Mesendoderm (in vitro differentiated cells): Measurements from ENCODE around the gene AKAP6.

Experiments used
- DNase-seq: peaks from one replicate; pipeline ENCODE4 v3.0.0; 2013
- H2AK5ac ChIP-seq: 2 replicates; pipeline ENCODE4 v1.6.1; 2013; ENCODE audit warnings: low read length, inconsistent platforms
- H2BK120ac ChIP-seq: 2 replicates; pipeline ENCODE4 v1.6.1; 2013; ENCODE audit warnings: low read depth, mild to moderate bottlenecking, low read length, moderate library complexity, mixed read lengths
- H2BK15ac ChIP-seq: replicated peaks from 2 replicates; pipeline ENCODE4 v1.6.1; 2013; ENCODE audit warnings: low read depth, mild to moderate bottlenecking, moderate library complexity
- H2BK5ac ChIP-seq: 2 replicates; pipeline ENCODE4 v1.6.1; 2013; ENCODE audit warnings: low read length, inconsistent platforms
- H3K18ac ChIP-seq: 2 replicates; pipeline ENCODE4 v1.6.1; 2013; ENCODE audit warnings: mild to moderate bottlenecking, low read length, mixed read lengths
- H3K23ac ChIP-seq: one replicate; pipeline ENCODE4 v1.6.1; 2013; ENCODE audit warnings: low read length
- H3K27ac ChIP-seq: 2 replicates; pipeline ENCODE4 v1.5.1; 2013; ENCODE audit warnings: low read depth, mild to moderate bottlenecking, inconsistent platforms, low read length, moderate library complexity
- H3K27me3 ChIP-seq: 2 replicates; pipeline ENCODE4 v1.6.1; 2013; ENCODE audit warnings: low read length, control low read depth, mild to moderate bottlenecking, inconsistent platforms; ENCODE audit not compliant: insufficient read depth, poor library complexity
- H3K36me3 ChIP-seq: 2 replicates; pipeline ENCODE4 v1.6.1; 2013; ENCODE audit warnings: low read length, inconsistent platforms; ENCODE audit not compliant: control insufficient read depth, insufficient read depth
- H3K4ac ChIP-seq: one replicate; pipeline ENCODE4 v1.6.1; 2013; ENCODE audit warnings: low read depth, mild to moderate bottlenecking, low read length, moderate library complexity
- H3K4me1 ChIP-seq: 2 replicates; pipeline ENCODE4 v1.6.1; 2013; ENCODE audit warnings: low read depth, low read length, inconsistent platforms; ENCODE audit not compliant: control insufficient read depth
- H3K4me2 ChIP-seq: 2 replicates; pipeline ENCODE4 v1.6.1; 2013; ENCODE audit warnings: low read length
- H3K4me3 ChIP-seq: 2 replicates; pipeline ENCODE4 v1.5.1; 2013; ENCODE audit warnings: mild to moderate bottlenecking, low read length
- H3K56ac ChIP-seq: one replicate; pipeline ENCODE4 v1.6.1; 2013; ENCODE audit warnings: low read length
- H3K79me1 ChIP-seq: 2 replicates; pipeline ENCODE4 v1.6.1; 2013; ENCODE audit warnings: low read length, inconsistent platforms
- H3K79me2 ChIP-seq: 2 replicates; pipeline ENCODE4 v1.6.1; 2013; ENCODE audit warnings: mild to moderate bottlenecking, low read length; ENCODE audit not compliant: control insufficient read depth, insufficient read depth
- H3K9ac ChIP-seq: 2 replicates; pipeline ENCODE4 v1.6.1; 2013; ENCODE audit warnings: low read length, inconsistent platforms
- H4K5ac ChIP-seq: one replicate; pipeline ENCODE4 v1.6.1; 2013; ENCODE audit warnings: low read length
- H4K8ac ChIP-seq: one replicate; pipeline ENCODE4 v1.6.1; 2013; ENCODE audit warnings: low read depth, mild to moderate bottlenecking, control low read depth, low read length, moderate library complexity
- WGBS: extraction: QIAGEN DNeasy Blood & Tissue Kit; methylation state at CpG from one replicate; pipeline ENCODE4 v1.1.7; 2013; ENCODE audit warnings: low lambda C conversion rate, missing lambda C conversion rate; ENCODE audit not compliant: insufficient coverage; ENCODE audit errors: extremely low coverage; 5-methylcytosine and 5-hydroxymethylcytosine counted together

The AKAP6 gene

DNA sequence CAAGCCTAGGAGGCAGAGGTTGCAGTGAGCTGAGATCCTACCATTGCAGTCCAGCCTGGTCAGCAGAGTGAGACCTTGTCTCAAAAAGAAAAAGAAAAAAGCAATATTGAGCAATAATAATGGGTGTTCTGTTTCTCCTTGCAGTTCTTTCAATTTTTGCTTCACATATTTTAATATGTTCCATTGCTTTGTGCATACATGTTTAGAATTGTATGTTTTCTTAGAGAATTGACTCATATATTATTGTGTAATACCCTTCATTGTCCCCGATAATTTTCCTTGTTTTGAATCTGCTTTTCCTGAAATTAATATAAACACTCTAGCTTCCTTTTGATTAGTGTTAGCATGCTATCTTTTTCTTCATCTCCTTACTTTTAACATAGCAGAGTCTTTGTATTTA is 471.2 kb downstream of the AKAP6 start:
- Histone ChIP-seq H3K4me3 (no peak overlapping the region), H3K18ac (no peak overlapping the region), H4K8ac (no peak overlapping the region), H2BK120ac (no peak overlapping the region), H2BK15ac (no peak overlapping the region), H3K27me3 (no peaks in the 10 kb centered on the region), H3K4ac (no peak overlapping the region), H4K5ac (no peak overlapping the region), H3K4me1 (no peaks in the 10 kb centered on the region), H3K79me1 (no peaks in the 10 kb centered on the region), H3K23ac (no peak overlapping the region), H2BK5ac (no peak overlapping the region), H3K9ac (no peak overlapping the region), H3K27ac (no peak overlapping the region), H3K36me3 (no peaks in the 10 kb centered on the region), H2AK5ac (no peak overlapping the region), H3K56ac (no peak overlapping the region), H3K4me2 (no peak overlapping the region), H3K79me2 (no peaks in the 10 kb centered on the region)
- DNase-seq, result no peak
- whole genome bisulfite sequencing, result no CpG with 5 or more reads among the region's 1 CpG

DNA sequence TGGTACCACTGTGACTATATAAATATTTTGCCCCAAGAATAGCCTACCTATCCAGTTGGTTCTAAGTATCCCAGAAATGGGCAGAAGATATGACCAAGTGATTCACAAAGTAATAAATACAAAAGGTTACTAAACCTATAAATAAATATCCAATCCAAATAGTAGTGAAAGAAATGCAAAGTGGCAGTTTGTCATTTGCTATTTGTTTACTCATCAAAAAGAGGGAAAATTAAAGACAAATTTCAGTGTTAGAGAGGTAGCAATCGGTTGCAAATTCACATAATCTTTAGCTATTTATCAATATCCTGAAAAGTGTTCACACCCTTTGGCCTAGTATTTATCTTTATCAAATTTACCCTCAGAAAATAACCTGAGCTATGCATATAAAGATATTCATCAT is 473.2 kb downstream of the AKAP6 start:
- Histone ChIP-seq H3K79me1 (no peaks in the 10 kb centered on the region), H3K4me2 (no peak overlapping the region), H4K5ac (no peak overlapping the region), H2BK5ac (no peak overlapping the region), H3K4ac (no peak overlapping the region), H2AK5ac (no peak overlapping the region), H3K18ac (no peak overlapping the region), H3K79me2 (no peaks in the 10 kb centered on the region), H3K27me3 (no peaks in the 10 kb centered on the region), H2BK120ac (no peak overlapping the region), H3K4me1 (no peaks in the 10 kb centered on the region), H3K23ac (no peak overlapping the region), H3K27ac (no peak overlapping the region), H3K56ac (no peak overlapping the region), H3K36me3 (no peaks in the 10 kb centered on the region), H3K9ac (no peak overlapping the region), H3K4me3 (no peak overlapping the region), H2BK15ac (no peak overlapping the region), H4K8ac (no peak overlapping the region)
- WGBS, result no CpG with 5 or more reads among the region's 1 CpG
- no peak for DNase-seq

DNA sequence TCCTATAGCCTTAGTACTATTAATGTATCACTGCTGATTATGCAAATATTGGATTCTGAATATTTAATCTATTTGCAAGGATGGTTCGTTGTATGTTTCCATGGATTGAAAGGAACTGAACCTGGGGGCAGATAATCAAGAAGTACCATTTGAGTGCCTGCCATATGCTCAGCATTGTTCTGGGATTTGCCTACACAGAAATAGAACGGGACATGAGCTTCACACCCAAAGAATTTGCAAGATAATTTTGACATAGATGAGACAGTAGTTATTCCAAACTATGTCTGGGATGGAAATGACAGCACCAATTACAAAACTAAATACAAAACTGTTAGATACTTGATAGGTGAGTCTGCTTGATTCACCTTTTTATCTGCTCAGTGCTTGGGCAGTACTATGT is 476.9 kb downstream of the AKAP6 start:
- Histone ChIP-seq H3K79me1 (no peaks in the 10 kb centered on the region), H3K79me2 (no peaks in the 10 kb centered on the region), H3K4ac (no peak overlapping the region), H2AK5ac (no peak overlapping the region), H3K27ac (no peak overlapping the region), H3K27me3 (no peaks in the 10 kb centered on the region), H3K4me2 (no peak overlapping the region), H4K8ac (no peak overlapping the region), H2BK5ac (no peak overlapping the region), H2BK120ac (no peak overlapping the region), H3K4me3 (no peak overlapping the region), H3K23ac (no peak overlapping the region), H4K5ac (no peak overlapping the region), H3K18ac (no peak overlapping the region), H2BK15ac (no peak overlapping the region), H3K56ac (no peak overlapping the region), H3K36me3 (no peaks in the 10 kb centered on the region), H3K4me1 (no peaks in the 10 kb centered on the region), H3K9ac (no peak overlapping the region)
- WGBS, result no CpG with 5 or more reads among the region's 2 CpGs
- DNase-seq, result no peak

DNA sequence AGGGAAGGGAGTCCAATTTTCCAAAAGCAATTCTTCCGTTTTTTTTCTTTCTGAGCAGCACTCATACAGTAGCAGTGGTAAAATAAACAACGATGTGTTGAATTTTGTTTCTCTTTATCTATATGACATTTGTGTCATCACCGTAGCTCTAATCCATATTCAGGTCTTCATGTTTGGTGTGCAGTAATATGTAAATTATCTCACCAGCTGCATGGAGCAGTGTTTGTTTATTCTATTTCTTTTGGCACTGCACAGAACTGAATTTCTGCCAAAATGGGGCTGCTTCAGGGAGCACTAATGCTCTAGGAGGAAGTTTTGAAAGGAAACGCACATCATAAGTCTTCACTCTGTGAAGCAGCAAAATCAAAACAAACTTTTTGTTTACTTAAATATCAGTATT is 479.5 kb downstream of the AKAP6 start:
- DNase-seq, result no peak
- no peak overlapping the region for H2BK120ac ChIP-seq

DNA sequence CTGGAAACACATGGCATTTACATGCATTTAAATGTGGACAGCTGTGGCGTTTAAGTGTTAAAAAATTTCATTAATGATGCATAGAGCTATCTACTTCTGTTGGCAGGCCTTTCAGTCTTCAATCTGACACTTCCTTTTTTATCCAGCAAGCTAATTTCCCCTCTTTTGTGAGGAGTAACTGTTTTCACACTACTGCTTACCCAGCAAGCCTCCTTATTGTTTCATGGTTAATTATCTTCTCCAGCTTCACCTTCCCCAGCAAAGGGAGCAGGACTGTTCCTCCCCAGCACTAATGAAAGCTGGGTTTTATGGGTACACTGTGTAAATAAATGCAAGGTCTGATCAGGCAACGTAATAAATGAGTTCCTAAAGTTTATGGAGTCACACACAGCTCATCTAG is 480.2 kb downstream of the AKAP6 start:
- Histone ChIP-seq H2BK5ac (no peak overlapping the region), H3K79me1 (no peaks in the 10 kb centered on the region), H3K27me3 (no peaks in the 10 kb centered on the region), H3K27ac (no peak overlapping the region), H3K36me3 (no peaks in the 10 kb centered on the region), H3K4me1 (no peaks in the 10 kb centered on the region), H3K23ac (no peak overlapping the region), H3K9ac (no peak overlapping the region), H3K4me3 (no peak overlapping the region), H2AK5ac (no peak overlapping the region), H3K56ac (no peak overlapping the region), H2BK120ac (no peak overlapping the region), H3K79me2 (no peaks in the 10 kb centered on the region), H4K8ac (no peak overlapping the region), H3K18ac (no peak overlapping the region), H4K5ac (no peak overlapping the region), H2BK15ac (no peak overlapping the region), H3K4ac (no peak overlapping the region), H3K4me2 (no peak overlapping the region)
- WGBS, result no CpG with 5 or more reads among the region's 2 CpGs
- peak; percentile 38 for DNase-seq

More for the DNA sequence above, 479.5 kb downstream of the AKAP6 start:
- Histone ChIP-seq H3K79me2 (no peaks in the 10 kb centered on the region), H3K4me1 (no peaks in the 10 kb centered on the region), H3K4me3 (no peak overlapping the region), H3K27ac (no peak overlapping the region), H2AK5ac (no peak overlapping the region), H3K18ac (no peak overlapping the region), H3K4me2 (no peak overlapping the region), H2BK5ac (no peak overlapping the region), H3K79me1 (no peaks in the 10 kb centered on the region), H3K9ac (no peak overlapping the region), H3K27me3 (no peaks in the 10 kb centered on the region), H3K23ac (no peak overlapping the region), H3K56ac (no peak overlapping the region), H3K36me3 (no peaks in the 10 kb centered on the region), H3K4ac (no peak overlapping the region), H4K5ac (no peak overlapping the region), H4K8ac (no peak overlapping the region), H2BK15ac (no peak overlapping the region)
- no CpG with 5 or more reads among the region's 4 CpGs for WGBS

DNA sequence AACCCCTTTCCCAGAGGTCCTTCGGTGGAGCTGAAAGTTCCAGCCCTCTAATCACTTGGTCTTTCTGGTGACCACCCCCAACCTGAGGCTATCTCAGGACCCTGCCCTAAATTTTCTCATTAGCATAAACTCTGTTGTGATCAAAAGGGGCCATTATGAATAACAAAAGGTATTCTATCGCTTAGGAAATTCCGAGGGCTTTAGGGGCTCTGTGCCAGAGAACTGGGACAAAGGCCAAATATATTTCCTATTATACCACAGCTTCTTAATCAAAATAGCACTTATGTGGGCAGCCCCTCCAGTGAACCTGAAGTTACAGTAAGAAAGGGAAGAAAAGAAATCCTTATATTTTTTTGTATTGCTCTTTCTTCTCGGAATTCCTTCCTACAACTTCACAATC is 484.3 kb downstream of the AKAP6 start:
- no peak for DNase-seq
- Histone ChIP-seq H3K4me2 (no peak overlapping the region), H3K4me3 (no peak overlapping the region), H3K4me1 (no peaks in the 10 kb centered on the region), H2BK15ac (no peak overlapping the region), H3K36me3 (no peaks in the 10 kb centered on the region), H3K18ac (peak overlapping the region; percentile 28), H3K27ac (no peak overlapping the region), H3K79me2 (no peaks in the 10 kb centered on the region), H4K8ac (no peak overlapping the region), H2BK5ac (no peak overlapping the region), H3K56ac (no peak overlapping the region), H3K4ac (no peak overlapping the region), H3K9ac (no peak overlapping the region), H3K27me3 (no peaks in the 10 kb centered on the region), H3K23ac (no peak overlapping the region), H2AK5ac (no peak overlapping the region), H3K79me1 (no peaks in the 10 kb centered on the region), H2BK120ac (no peak overlapping the region), H4K5ac (no peak overlapping the region)
- whole genome bisulfite sequencing, result no CpG with 5 or more reads among the region's 4 CpGs
